ENCODE data around the gene VMP1. TPM values are rescaled to one million over a fixed set of nuclear protein-coding genes. Genes with fewer than 3 reads are reported as not detected.

Gene VMP1
- total and polyA plus RNA-seq, 2 donors (not counting 1 experiment from before 2014, with no cell fraction given) = 125 to 235 TPM

- Histone ChIP-seq H4K20me1 (ENCODE audit: control insufficient read depth, extremely low read depth, insufficient read depth, low read length) (no peaks in the 10 kb centered on the region), H3K27me3 (ENCODE audit: control insufficient read depth, insufficient read depth, low read length) (no peaks in the 10 kb centered on the region), H3K4me3 (replicated peaks in 1 of 4; ENCODE audit: control extremely low read depth in 1 of 4, insufficient read depth in 1 of 4, low read depth in 3 of 4, low read length in 4 of 4) (no peak overlapping the region), H3K4me1 (ENCODE audit: control insufficient read depth, extremely low read depth, insufficient read depth, low read length) (no peaks in the 10 kb centered on the region), H3K4me2 (ENCODE audit: extremely low read depth, insufficient read depth, low read length) (no peak overlapping the region), H3K36me3 (ENCODE audit: control insufficient read depth, insufficient read depth, low read length) (no peaks in the 10 kb centered on the region), H3K9ac (ENCODE audit: insufficient read depth, low read length) (no peak overlapping the region), H2AFZ (ENCODE audit: low read length) (no peak overlapping the region), H3K9me3 (ENCODE audit: control insufficient read depth, insufficient read depth, low read depth, low read length) (no peaks in the 10 kb centered on the region), H3K79me2 (ENCODE audit: control insufficient read depth, insufficient read depth, low read length) (no peaks in the 10 kb centered on the region), H3K27ac (ENCODE audit: insufficient read depth, low read length) (no peak overlapping the region)
- no peak for TF ChIP-seq EZH2 (IDR thresholded peaks at IDR 0.05; ENCODE audit: low read length, missing control alignments)
- TF ChIP-seq CTCF (conservative IDR thresholded peaks at IDR 0.05 in 1 of 2, IDR thresholded peaks at IDR 0.05 in 1 of 2; ENCODE audit: low read depth in 1 of 2, low read length in 2 of 2) = no peak
- DNase-seq (ENCODE audit: low read depth in 2 of 2) = no peak
These were observed 171.2 kb downstream of the VMP1 start for GRCh38 chr17:59878624-59879023.

DNA sequence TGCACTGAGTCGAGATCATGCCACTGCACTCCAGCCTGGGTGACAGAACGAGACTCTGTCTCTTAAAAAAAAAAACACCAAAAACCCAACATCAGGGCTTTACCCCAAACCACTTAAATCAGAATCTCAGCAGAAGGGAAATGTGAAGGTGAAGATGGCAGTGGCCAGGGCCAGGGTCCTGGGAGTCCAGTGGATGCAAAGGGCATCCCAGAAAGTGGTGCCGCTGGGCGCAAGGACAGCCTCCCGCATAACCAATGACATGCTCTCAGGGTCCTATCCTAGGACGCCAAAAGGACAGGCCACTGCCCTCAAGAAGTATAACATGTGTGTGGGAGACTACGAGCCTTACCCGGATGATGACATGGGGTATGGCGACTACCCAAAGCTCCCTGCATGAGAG is 177.4 kb downstream of the VMP1 start:
- no peak for DNase-seq (ENCODE audit: low read depth in 2 of 2)
- Histone ChIP-seq H3K4me1 (ENCODE audit: control insufficient read depth, extremely low read depth, insufficient read depth, low read length) (no peaks in the 10 kb centered on the region), H4K20me1 (ENCODE audit: control insufficient read depth, extremely low read depth, insufficient read depth, low read length) (no peaks in the 10 kb centered on the region), H3K27me3 (ENCODE audit: control insufficient read depth, insufficient read depth, low read length) (no peaks in the 10 kb centered on the region), H3K27ac (ENCODE audit: insufficient read depth, low read length) (no peak overlapping the region), H3K4me3 (replicated peaks in 1 of 4; ENCODE audit: control extremely low read depth in 1 of 4, insufficient read depth in 1 of 4, low read depth in 3 of 4, low read length in 4 of 4) (no peak overlapping the region), H3K9ac (ENCODE audit: insufficient read depth, low read length) (no peak overlapping the region), H3K36me3 (ENCODE audit: control insufficient read depth, insufficient read depth, low read length) (peaks cover 3% of the 10 kb centered on the region), H3K79me2 (ENCODE audit: control insufficient read depth, insufficient read depth, low read length) (no peaks in the 10 kb centered on the region), H3K9me3 (ENCODE audit: control insufficient read depth, insufficient read depth, low read depth, low read length) (no peaks in the 10 kb centered on the region), H3K4me2 (ENCODE audit: extremely low read depth, insufficient read depth, low read length) (no peak overlapping the region), H2AFZ (ENCODE audit: low read length) (no peak overlapping the region)
- TF ChIP-seq EZH2 (IDR thresholded peaks at IDR 0.05; ENCODE audit: low read length, missing control alignments) (no peak), CTCF (conservative IDR thresholded peaks at IDR 0.05 in 1 of 2, IDR thresholded peaks at IDR 0.05 in 1 of 2; ENCODE audit: low read depth in 1 of 2, low read length in 2 of 2) (no peak)

- Histone ChIP-seq H3K36me3 (ENCODE audit: control insufficient read depth, insufficient read depth, low read length) (peaks cover 3% of the 10 kb centered on the region), H3K27ac (ENCODE audit: insufficient read depth, low read length) (no peak overlapping the region), H2AFZ (ENCODE audit: low read length) (no peak overlapping the region), H3K27me3 (ENCODE audit: control insufficient read depth, insufficient read depth, low read length) (no peaks in the 10 kb centered on the region), H3K9ac (ENCODE audit: insufficient read depth, low read length) (no peak overlapping the region), H3K4me1 (ENCODE audit: control insufficient read depth, extremely low read depth, insufficient read depth, low read length) (peaks cover 3% of the 10 kb centered on the region), H3K4me2 (ENCODE audit: extremely low read depth, insufficient read depth, low read length) (no peak overlapping the region), H3K4me3 (replicated peaks in 1 of 4; ENCODE audit: control extremely low read depth in 1 of 4, insufficient read depth in 1 of 4, low read depth in 3 of 4, low read length in 4 of 4) (no peak overlapping the region), H4K20me1 (ENCODE audit: control insufficient read depth, extremely low read depth, insufficient read depth, low read length) (no peaks in the 10 kb centered on the region), H3K9me3 (ENCODE audit: control insufficient read depth, insufficient read depth, low read depth, low read length) (no peaks in the 10 kb centered on the region), H3K79me2 (ENCODE audit: control insufficient read depth, insufficient read depth, low read length) (peaks cover 6% of the 10 kb centered on the region)
- no peak for TF ChIP-seq EZH2 (IDR thresholded peaks at IDR 0.05; ENCODE audit: low read length, missing control alignments)
- no peak for TF ChIP-seq CTCF (conservative IDR thresholded peaks at IDR 0.05 in 1 of 2, IDR thresholded peaks at IDR 0.05 in 1 of 2; ENCODE audit: low read depth in 1 of 2, low read length in 2 of 2)
- no peak for DNase-seq (ENCODE audit: low read depth in 2 of 2)
These were observed 180.8 kb downstream of the VMP1 start for GRCh38 chr17:59888145-59888750.
